Right lobe of liver (tissue), 6 donors: ENCODE measurements around the gene CFC1B. TPM values are rescaled to one million over a fixed set of nuclear protein-coding genes. Genes with fewer than 3 reads are reported as not detected.
"Not testable (repeated sequence)": the region's sequence is repeated elsewhere in the genome, so short reads cannot be mapped to it uniquely, and the experiment has no call there.

ENCODE experiments used
- ATAC-seq, 4 donors: fragments of 200-7000 bp; cut with Tn5 transposase; one replicate each; pipeline ENCODE4 v1.9.1; 2020; ENCODE audit warnings: mild to moderate bottlenecking in 4 of 4, moderate library complexity in 4 of 4
- DNase-seq, 3 donors: peaks; one replicate each; pipeline ENCODE4 v3.0.0-alpha.2; 2020
- H3K27ac ChIP-seq, 3 donors: fragments of 200-600 bp; one replicate each; pipeline ENCODE4 v1.8.0; 2022
- H3K27me3 ChIP-seq, 2 donors: fragments of 200-600 bp; one replicate each; pipeline ENCODE4 v1.8.0; 2022
- H3K36me3 ChIP-seq, 4 donors: fragments of 200-600 bp; sonication (generic) in 1 of 4; one replicate each; pipeline versions ENCODE4 v1.5.1 to v1.8.0; 2017 to 2022; ENCODE audit warnings: control low read depth in 1 of 4
- H3K4me1 ChIP-seq, 4 donors: fragments of 200-600 bp; sonication (generic) in 1 of 4; one replicate each; pipeline versions ENCODE4 v1.5.1 to v1.8.0; 2017 to 2022; ENCODE audit warnings: control low read depth in 1 of 4
- H3K4me3 ChIP-seq, 3 donors: fragments of 200-600 bp; one replicate each; pipeline ENCODE4 v1.8.0; 2022
- H3K9me3 ChIP-seq, 4 donors: fragments of 200-600 bp; sonication (generic) in 1 of 4; one replicate each; pipeline versions ENCODE4 v1.5.1 to v1.8.0; 2017 to 2022; ENCODE audit warnings: control low read depth in 1 of 4
- WGBS: methylation state at CpG from one replicate; pipeline ENCODE4 v1.1.6; 2018; ENCODE audit warnings: low coverage, low lambda C conversion rate; ENCODE audit not compliant: insufficient coverage; ENCODE audit errors: missing lambda C conversion rate; 5-methylcytosine and 5-hydroxymethylcytosine counted together
- intact Hi-C, 2 donors: fragments of 100-400 bp; cut with DNase I; formaldehyde crosslinking; loops; one replicate each; pipeline versions ENCODE4 v1.11.2 to v1.14.1; 2022
- small RNA-seq, 2 experiments: library from RNA; depleted of rRNA; stranded (forward); fragments of <200 nt; gene quantifications; one replicate each; pipeline ENCODE3, GENCODE V24; 2016
- total RNA-seq, 6 experiments: library from RNA; depleted of rRNA in 2 of 6; stranded (reverse); fragments of >200 nt in 2 of 6; fragmentation: NEBNext Ultra II Directional in 3 of 6; extraction: Animal tissue kit (Norgen Biotek cat#: 25700) in 3 of 6; gene quantifications; one replicate each; pipeline versions ENCODE4 v1.1.0 to v1.2.4, GENCODE V29; 2016 to 2023
- donor health status: DM: no; HTN: yes; CAD: no.
- donor health status: DM: no; HTN: no; CAD: no.
- donor health status: DM: no; HTN: no; CAD: no.
- donor health status: DM: no; HTN: yes; CAD: no.
- donor health status: DM: no; HTN: yes; CAD: no.

Gene CFC1B
- total RNA-seq, 6 experiments from 2014 or later: not detected

DNA sequence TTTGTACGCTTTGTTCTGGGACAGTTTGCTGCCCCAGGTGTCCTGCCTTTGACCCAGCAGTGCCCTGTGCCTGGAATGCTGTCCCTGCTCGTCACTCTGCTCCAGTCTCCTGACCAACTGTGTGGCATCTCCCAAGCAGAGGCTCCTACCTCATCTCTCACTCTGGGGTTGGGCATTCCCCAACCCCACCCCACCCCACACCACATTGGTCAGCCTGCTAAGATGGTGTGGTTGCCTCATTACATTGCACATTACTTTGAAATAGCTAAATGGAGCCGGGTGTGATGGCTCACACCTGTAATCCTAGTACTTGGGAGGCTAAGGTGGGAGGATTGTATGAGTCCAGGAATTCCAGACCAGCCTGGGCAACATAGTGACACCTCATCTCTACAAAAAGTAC is 50.9 kb downstream of the CFC1B start:
- H3K9me3 ChIP-seq, ATAC-seq, intact Hi-C loops, H3K4me3 ChIP-seq, H3K36me3 ChIP-seq, H3K27me3 ChIP-seq, H3K27ac ChIP-seq, H3K4me1 ChIP-seq, DNase-seq: not testable (repeated sequence)
- WGBS: no CpG with 5 or more reads among the region's 3 CpGs

DNA sequence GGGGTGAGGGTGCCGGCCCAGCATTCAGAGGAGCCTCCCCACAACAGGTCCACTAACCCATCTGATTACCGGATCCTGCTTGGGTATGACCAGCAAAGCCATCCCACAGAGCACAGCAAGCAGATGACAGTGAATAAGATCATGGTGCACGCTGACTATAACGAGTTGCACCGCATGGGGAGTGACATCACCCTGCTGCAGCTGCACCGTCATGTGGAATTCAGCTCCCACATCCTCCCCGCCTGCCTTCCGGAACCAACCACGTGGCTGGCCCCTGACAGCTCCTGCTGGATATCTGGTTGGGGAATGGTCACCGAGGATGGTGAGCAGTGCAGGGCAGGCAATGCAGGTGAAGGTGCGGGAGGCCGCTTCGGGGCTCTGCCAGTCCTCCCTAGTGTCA is 53.2 kb downstream of the CFC1B start:
- H3K27me3 ChIP-seq, H3K9me3 ChIP-seq, intact Hi-C loops, H3K27ac ChIP-seq, H3K36me3 ChIP-seq, H3K4me1 ChIP-seq, DNase-seq, H3K4me3 ChIP-seq, ATAC-seq: not testable (repeated sequence)
- WGBS: no CpG with 5 or more reads among the region's 13 CpGs

- intact Hi-C loops, DNase-seq: not testable (repeated sequence)
Measured at GRCh38 chr2:130576209-130576784, 55.3 kb downstream of the CFC1B start.

GRCh38 chr2:130577559-130577958 is 56.5 kb downstream of the CFC1B start:
- intact Hi-C loops, H3K4me1 ChIP-seq, H3K9me3 ChIP-seq, H3K27me3 ChIP-seq, H3K27ac ChIP-seq, DNase-seq, ATAC-seq, H3K4me3 ChIP-seq, H3K36me3 ChIP-seq: not testable (repeated sequence)
- no CpG with 5 or more reads among the region's 4 CpGs for WGBS

More at GRCh38 chr2:130576209-130576784, 55.3 kb downstream of the CFC1B start:
- H3K36me3 ChIP-seq, H3K4me1 ChIP-seq, H3K4me3 ChIP-seq, H3K27ac ChIP-seq, H3K9me3 ChIP-seq, H3K27me3 ChIP-seq: not testable (repeated sequence)
- no CpG with 5 or more reads among the region's 8 CpGs for WGBS
- peak in 3 of 4 donors; percentile 16 to 44 (median 26) for ATAC-seq

Small RNA genes lying within 50 kb of the gene (small RNA-seq; reads per million reads assigned to genes)
- 0 reads per million in 2 experiments for gene RF00017
- gene RNU6-473P: 0 reads per million in 2 experiments

Other genes starting within 250 kb of the CFC1B start
- 100 to 1,000 TPM in 2 of 6 experiments, 10 to 100 TPM in 4; 43.1 to 136 (median 56.7) TPM for gene IMP4, start 178.3 kb upstream of the CFC1B start, total RNA-seq
- 10 to 100 TPM; 25.6 to 43.5 (median 30.3) TPM for gene PTPN18, start 165.2 kb upstream of the CFC1B start, total RNA-seq
- not detected for gene POTEI, start 11.9 kb upstream of the CFC1B start, total RNA-seq
- not detected for gene CFC1, start 78.4 kb downstream of the CFC1B start, total RNA-seq
- not detected for gene POTEJ, start 90.2 kb downstream of the CFC1B start, total RNA-seq
- not detected for gene GPR148, start 207.8 kb downstream of the CFC1B start, total RNA-seq
- gene AMER3, start 234.3 kb downstream of the CFC1B start, total RNA-seq: not detected